ENCODE measurements around the gene CTNNA3.

The CTNNA3 gene

DNA sequence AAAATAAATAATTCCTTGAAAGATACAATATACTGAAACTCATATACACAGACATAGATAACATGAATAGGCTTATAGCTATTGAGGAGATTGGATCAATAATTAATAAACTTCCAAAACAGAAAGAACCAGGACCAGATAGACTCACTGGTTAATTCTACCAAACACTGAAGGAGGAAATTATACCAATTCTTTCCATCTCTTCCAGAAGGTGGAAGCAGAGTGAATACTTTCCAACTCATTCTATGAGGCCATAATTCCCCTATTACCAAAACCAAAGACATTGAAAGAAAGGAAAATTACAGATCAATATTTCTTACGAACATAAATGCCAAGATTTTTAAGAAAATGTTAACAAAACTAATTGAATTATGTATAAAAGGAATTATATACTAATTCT lies 1394.9 kb downstream of the CTNNA3 start:
- peak in 1 of 2 experiments; percentile 30 for DNase-seq (ENCODE audit: low read depth in 1 of 2, low spot score in 1 of 2)
- TF ChIP-seq JUND (IDR thresholded peaks at IDR 0.05; ENCODE audit: low read depth) = no peak
- in situ Hi-C loops (cut with HindIII; ENCODE audit: low pct_unique_long_range_greater_than_20kb, low sequenced_read_pairs) = no loop called here

DNA sequence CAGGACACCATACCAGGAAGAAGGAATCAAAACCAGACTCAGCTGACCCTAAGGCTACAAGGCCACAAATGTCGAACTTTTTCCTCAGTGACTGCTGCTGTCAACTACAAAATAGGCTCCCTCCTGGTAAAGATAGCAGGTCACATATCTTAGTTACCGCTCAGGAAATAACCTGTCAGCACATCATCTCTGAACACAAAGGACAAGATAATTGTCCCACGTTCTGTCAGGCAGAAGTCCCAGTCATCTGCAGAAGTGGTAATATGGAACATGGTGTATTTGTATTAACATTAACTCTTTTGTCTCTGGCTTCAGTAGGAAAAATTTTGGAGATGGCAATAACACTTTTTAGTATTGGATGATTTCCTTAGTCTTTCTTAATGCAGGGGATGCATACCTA lies 1400.4 kb downstream of the CTNNA3 start:
- DNase-seq (ENCODE audit: low read depth in 1 of 2, low spot score in 1 of 2) = no peak
- in situ Hi-C loops (cut with HindIII; ENCODE audit: low pct_unique_long_range_greater_than_20kb, low sequenced_read_pairs) = no loop called here
- TF ChIP-seq JUND (IDR thresholded peaks at IDR 0.05; ENCODE audit: low read depth) = no peak

DNA sequence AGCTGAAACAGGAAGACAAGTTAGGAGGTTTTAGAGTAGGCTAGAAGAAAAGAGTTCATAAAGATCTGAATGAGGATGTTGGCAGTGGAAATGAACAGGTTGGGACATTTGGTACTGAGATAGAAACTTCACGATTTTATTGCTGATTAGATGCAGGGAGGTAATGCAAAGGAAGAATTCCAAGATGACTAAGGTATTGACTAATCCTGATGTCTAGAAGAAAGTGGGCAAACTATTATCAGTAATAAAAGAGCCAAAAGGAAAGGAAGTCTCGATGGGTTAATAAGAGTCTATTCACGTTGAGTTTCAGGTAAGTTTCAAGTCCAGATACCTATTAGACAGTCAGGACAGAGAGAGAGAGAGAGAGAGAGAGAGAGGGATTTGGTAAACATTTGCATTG lies 1401.5 kb downstream of the CTNNA3 start:
- no peak for TF ChIP-seq JUND (IDR thresholded peaks at IDR 0.05; ENCODE audit: low read depth)
- no peak for DNase-seq (ENCODE audit: low read depth in 1 of 2, low spot score in 1 of 2)
- in situ Hi-C loops (cut with HindIII; ENCODE audit: low pct_unique_long_range_greater_than_20kb, low sequenced_read_pairs) = no loop called here

GRCh38 chr10:66292922-66293321 lies 1403.1 kb downstream of the CTNNA3 start:
- no peak for DNase-seq (ENCODE audit: low read depth in 1 of 2, low spot score in 1 of 2)
- in situ Hi-C loops (cut with HindIII; ENCODE audit: low pct_unique_long_range_greater_than_20kb, low sequenced_read_pairs) = no loop called here
- no peak for TF ChIP-seq JUND (IDR thresholded peaks at IDR 0.05; ENCODE audit: low read depth)

GRCh38 chr10:66292456-66292855 lies 1403.5 kb downstream of the CTNNA3 start:
- no peak for TF ChIP-seq JUND (IDR thresholded peaks at IDR 0.05; ENCODE audit: low read depth)
- no peak for DNase-seq (ENCODE audit: low read depth in 1 of 2, low spot score in 1 of 2)
- in situ Hi-C loops (cut with HindIII; ENCODE audit: low pct_unique_long_range_greater_than_20kb, low sequenced_read_pairs) = no loop called here

GRCh38 chr10:66291133-66291532 lies 1404.9 kb downstream of the CTNNA3 start:
- DNase-seq (ENCODE audit: low read depth in 1 of 2, low spot score in 1 of 2) = no peak
- in situ Hi-C loops (cut with HindIII; ENCODE audit: low pct_unique_long_range_greater_than_20kb, low sequenced_read_pairs) = no loop called here
- TF ChIP-seq JUND (IDR thresholded peaks at IDR 0.05; ENCODE audit: low read depth) = no peak

- TF ChIP-seq JUND (IDR thresholded peaks at IDR 0.05; ENCODE audit: low read depth) = no peak
- in situ Hi-C loops (cut with HindIII; ENCODE audit: low pct_unique_long_range_greater_than_20kb, low sequenced_read_pairs) = no loop called here
- no peak for DNase-seq (ENCODE audit: low read depth in 1 of 2, low spot score in 1 of 2)
These were observed 1411.4 kb downstream of the CTNNA3 start for GRCh38 chr10:66284621-66285020.

GRCh38 chr10:66283874-66284464 lies 1412.0 kb downstream of the CTNNA3 start:
- no peak for TF ChIP-seq JUND (IDR thresholded peaks at IDR 0.05; ENCODE audit: low read depth)
- in situ Hi-C loops (cut with HindIII; ENCODE audit: low pct_unique_long_range_greater_than_20kb, low sequenced_read_pairs) = no loop called here
- no peak for DNase-seq (ENCODE audit: low read depth in 1 of 2, low spot score in 1 of 2)

DNA sequence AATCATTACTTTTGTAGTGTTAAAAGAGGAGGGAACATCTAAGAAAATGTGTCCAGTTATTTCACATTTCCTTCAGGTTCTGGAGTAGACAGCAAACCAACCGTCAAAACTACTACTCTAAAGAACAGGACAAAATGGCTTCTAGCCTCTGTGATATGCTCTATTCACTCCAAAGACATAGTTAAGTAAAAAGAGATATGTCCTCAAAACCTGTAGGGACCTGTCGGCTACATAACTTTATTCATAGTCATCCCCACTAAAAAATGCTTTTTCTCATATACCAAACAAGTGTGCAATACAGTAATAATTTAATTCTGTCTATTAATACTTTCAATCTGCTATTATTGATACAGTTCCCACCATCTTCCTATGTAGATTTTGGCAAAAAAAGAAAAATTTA lies 1412.9 kb downstream of the CTNNA3 start:
- no peak for DNase-seq (ENCODE audit: low read depth in 1 of 2, low spot score in 1 of 2)
- no peak for TF ChIP-seq JUND (IDR thresholded peaks at IDR 0.05; ENCODE audit: low read depth)
- in situ Hi-C loops (cut with HindIII; ENCODE audit: low pct_unique_long_range_greater_than_20kb, low sequenced_read_pairs) = no loop called here

DNA sequence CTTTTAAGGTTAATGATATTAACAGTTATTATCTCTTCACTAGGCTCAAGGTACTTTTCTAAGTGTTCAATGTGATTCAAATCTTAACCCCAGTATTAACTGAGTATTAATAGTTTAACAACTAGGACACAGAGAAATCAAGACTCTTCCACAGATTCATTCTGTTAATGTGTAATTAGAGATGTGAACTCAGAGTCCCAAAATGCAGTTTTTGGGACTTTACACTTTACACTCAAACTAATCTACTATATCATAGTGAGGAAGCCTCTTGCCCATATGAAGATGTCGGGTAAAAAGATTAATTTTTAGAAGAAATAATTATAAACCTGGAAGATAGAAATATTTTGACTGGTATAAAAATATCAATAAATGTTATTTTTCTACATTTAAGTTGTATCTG lies 1414.7 kb downstream of the CTNNA3 start:
- in situ Hi-C loops (cut with HindIII; ENCODE audit: low pct_unique_long_range_greater_than_20kb, low sequenced_read_pairs) = no loop called here
- no peak for DNase-seq (ENCODE audit: low read depth in 1 of 2, low spot score in 1 of 2)
- TF ChIP-seq JUND (IDR thresholded peaks at IDR 0.05; ENCODE audit: low read depth) = no peak

DNA sequence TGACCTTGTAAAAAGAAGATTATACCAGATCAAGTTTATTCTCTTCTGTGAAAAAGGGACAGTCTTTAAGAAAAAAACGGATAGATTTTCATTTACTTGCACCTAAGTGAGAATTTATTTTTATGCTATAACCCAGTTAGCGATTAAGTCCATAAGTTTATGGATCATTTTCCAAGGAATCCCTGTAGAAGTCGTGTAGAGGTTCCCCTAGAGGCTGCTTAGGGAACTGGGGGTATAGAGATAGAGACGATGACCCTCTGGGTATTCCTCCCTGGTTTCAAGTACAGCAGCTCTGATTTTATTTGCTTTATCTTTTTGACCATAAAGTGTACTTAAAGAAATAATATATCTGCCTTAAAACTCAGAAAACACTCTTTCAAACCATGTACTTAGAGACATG lies 1418.5 kb downstream of the CTNNA3 start:
- no peak for TF ChIP-seq JUND (IDR thresholded peaks at IDR 0.05; ENCODE audit: low read depth)
- in situ Hi-C loops (cut with HindIII; ENCODE audit: low pct_unique_long_range_greater_than_20kb, low sequenced_read_pairs) = no loop called here

DNA sequence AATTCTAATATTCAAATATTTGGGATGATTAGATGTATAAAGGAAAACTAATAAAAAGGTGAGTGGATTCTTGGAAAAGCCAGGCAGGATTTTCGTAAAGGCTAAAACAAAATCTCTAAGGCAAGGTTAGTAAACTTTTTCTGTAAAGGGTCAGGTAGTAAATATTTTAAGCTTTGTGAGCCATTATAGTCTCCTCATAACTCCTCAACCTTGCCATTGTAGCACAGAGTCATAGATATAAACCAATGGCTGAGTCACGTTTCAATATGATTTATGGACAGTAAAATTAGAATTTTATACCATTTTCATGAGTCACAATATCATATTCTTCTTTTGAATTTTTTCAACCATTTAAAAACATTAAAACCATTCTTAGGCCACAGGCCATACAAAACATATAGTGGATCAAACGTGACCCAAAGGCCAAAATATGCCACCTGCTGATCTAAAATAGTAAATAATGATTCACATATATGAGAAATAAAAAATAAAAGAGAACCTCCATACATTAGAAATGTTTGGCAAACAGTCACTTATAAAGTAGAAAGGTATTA lies 1422.0 kb downstream of the CTNNA3 start:
- no peak for TF ChIP-seq JUND (IDR thresholded peaks at IDR 0.05; ENCODE audit: low read depth)
- in situ Hi-C loops (cut with HindIII; ENCODE audit: low pct_unique_long_range_greater_than_20kb, low sequenced_read_pairs) = no loop called here
- DNase-seq (ENCODE audit: low read depth in 1 of 2, low spot score in 1 of 2) = no peak

More for the DNA sequence above, 1418.5 kb downstream of the CTNNA3 start:
- no peak for DNase-seq (ENCODE audit: low read depth in 1 of 2, low spot score in 1 of 2)

DNA sequence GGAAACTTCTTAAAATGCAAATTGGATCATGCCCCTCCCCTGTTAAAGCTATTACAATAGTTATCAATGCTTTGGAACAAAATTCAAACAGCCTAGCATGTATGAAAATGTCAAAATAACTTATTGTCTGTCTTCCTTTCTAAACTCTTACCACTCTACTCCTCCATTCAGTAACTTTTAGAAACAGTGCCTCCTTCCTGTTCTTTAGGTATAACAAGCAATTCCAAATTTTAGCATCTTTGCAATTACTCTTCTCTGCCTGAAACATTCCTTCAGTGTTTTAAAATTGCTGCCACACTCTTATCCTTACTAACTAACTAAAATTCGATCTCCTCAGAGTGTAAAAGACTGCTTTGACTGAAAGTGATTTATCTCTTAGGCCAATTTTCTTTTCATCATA lies 1430.6 kb downstream of the CTNNA3 start:
- in situ Hi-C loops (cut with HindIII; ENCODE audit: low pct_unique_long_range_greater_than_20kb, low sequenced_read_pairs) = no loop called here
- DNase-seq (ENCODE audit: low read depth in 1 of 2, low spot score in 1 of 2) = no peak
- no peak for TF ChIP-seq JUND (IDR thresholded peaks at IDR 0.05; ENCODE audit: low read depth)

GRCh38 chr10:66259836-66260235 lies 1436.2 kb downstream of the CTNNA3 start:
- TF ChIP-seq JUND (IDR thresholded peaks at IDR 0.05; ENCODE audit: low read depth) = no peak
- no peak for DNase-seq (ENCODE audit: low read depth in 1 of 2, low spot score in 1 of 2)
- in situ Hi-C loops (cut with HindIII; ENCODE audit: low pct_unique_long_range_greater_than_20kb, low sequenced_read_pairs) = no loop called here
